ENCODE data around the gene RERE.

DNA sequence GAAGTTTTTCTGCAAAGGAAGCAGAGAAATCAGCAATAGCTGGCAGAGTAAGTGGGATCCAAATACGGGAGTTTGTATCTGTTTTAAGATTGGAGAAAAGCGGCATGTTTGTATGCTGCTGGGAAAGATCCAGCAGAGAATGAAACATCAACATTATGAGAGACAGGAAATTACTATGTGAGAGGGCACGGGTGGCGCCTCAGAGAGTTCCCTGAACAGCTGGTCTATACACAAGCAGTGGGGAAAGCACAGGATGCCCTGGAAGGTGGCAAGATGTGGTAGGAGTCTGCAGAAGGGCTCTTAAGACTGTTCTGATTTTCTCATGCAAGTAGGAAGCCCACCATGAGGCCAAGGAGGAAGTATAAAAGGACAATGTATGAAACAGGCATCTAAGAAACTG is 130.4 kb downstream of the RERE start:
- TF ChIP-seq EZH2 (IDR thresholded peaks at IDR 0.05; ENCODE audit: low read depth, unreplicated experiment) (no peak), POLR2AphosphoS5 (IDR thresholded peaks at IDR 0.05; ENCODE audit: low read depth) (no peak), ZNF331 (CRISPR knock-in tag; IDR thresholded peaks at IDR 0.05; ENCODE audit: low read depth) (no peak), JUNB (IDR thresholded peaks at IDR 0.05; ENCODE audit: unreplicated experiment) (no peak), EZH2phosphoT487 (IDR thresholded peaks at IDR 0.05; ENCODE audit: unreplicated experiment) (no peak), CREB1 (CRISPR knock-in tag; IDR thresholded peaks at IDR 0.05; ENCODE audit: low read depth) (no peak), STAT1 (IDR thresholded peaks at IDR 0.05; ENCODE audit: unreplicated experiment) (no peak), ZNF114 (CRISPR knock-in tag; IDR thresholded peaks at IDR 0.05) (no peak)
- TF ChIP-seq, protein P1, sequence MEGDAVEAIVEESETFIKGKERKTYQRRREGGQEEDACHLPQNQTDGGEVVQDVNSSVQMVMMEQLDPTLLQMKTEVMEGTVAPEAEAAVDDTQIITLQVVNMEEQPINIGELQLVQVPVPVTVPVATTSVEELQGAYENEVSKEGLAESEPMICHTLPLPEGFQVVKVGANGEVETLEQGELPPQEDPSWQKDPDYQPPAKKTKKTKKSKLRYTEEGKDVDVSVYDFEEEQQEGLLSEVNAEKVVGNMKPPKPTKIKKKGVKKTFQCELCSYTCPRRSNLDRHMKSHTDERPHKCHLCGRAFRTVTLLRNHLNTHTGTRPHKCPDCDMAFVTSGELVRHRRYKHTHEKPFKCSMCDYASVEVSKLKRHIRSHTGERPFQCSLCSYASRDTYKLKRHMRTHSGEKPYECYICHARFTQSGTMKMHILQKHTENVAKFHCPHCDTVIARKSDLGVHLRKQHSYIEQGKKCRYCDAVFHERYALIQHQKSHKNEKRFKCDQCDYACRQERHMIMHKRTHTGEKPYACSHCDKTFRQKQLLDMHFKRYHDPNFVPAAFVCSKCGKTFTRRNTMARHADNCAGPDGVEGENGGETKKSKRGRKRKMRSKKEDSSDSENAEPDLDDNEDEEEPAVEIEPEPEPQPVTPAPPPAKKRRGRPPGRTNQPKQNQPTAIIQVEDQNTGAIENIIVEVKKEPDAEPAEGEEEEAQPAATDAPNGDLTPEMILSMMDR (conservative IDR thresholded peaks at IDR 0.05; ENCODE audit: low read depth in 2 of 2) = no peak
- TF ChIP-seq, protein P2, sequence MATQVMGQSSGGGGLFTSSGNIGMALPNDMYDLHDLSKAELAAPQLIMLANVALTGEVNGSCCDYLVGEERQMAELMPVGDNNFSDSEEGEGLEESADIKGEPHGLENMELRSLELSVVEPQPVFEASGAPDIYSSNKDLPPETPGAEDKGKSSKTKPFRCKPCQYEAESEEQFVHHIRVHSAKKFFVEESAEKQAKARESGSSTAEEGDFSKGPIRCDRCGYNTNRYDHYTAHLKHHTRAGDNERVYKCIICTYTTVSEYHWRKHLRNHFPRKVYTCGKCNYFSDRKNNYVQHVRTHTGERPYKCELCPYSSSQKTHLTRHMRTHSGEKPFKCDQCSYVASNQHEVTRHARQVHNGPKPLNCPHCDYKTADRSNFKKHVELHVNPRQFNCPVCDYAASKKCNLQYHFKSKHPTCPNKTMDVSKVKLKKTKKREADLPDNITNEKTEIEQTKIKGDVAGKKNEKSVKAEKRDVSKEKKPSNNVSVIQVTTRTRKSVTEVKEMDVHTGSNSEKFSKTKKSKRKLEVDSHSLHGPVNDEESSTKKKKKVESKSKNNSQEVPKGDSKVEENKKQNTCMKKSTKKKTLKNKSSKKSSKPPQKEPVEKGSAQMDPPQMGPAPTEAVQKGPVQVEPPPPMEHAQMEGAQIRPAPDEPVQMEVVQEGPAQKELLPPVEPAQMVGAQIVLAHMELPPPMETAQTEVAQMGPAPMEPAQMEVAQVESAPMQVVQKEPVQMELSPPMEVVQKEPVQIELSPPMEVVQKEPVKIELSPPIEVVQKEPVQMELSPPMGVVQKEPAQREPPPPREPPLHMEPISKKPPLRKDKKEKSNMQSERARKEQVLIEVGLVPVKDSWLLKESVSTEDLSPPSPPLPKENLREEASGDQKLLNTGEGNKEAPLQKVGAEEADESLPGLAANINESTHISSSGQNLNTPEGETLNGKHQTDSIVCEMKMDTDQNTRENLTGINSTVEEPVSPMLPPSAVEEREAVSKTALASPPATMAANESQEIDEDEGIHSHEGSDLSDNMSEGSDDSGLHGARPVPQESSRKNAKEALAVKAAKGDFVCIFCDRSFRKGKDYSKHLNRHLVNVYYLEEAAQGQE (IDR thresholded peaks at IDR 0.05; ENCODE audit: unreplicated experiment) = no peak
- TF ChIP-seq, protein P3, sequence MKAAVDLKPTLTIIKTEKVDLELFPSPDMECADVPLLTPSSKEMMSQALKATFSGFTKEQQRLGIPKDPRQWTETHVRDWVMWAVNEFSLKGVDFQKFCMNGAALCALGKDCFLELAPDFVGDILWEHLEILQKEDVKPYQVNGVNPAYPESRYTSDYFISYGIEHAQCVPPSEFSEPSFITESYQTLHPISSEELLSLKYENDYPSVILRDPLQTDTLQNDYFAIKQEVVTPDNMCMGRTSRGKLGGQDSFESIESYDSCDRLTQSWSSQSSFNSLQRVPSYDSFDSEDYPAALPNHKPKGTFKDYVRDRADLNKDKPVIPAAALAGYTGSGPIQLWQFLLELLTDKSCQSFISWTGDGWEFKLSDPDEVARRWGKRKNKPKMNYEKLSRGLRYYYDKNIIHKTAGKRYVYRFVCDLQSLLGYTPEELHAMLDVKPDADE (IDR thresholded peaks at IDR 0.05) = no peak
